ENCODE results near the gene FGB.

Gene FGB

GRCh38 chr4:154597798-154598774 is 35.3 kb downstream of the FGB start:
- DNase-seq, result no peak

- DNase-seq, result no peak
Measured at GRCh38 chr4:154602404-154603020, 39.7 kb downstream of the FGB start.

- no peak for DNase-seq
Measured at GRCh38 chr4:154603033-154603943, 40.5 kb downstream of the FGB start.

GRCh38 chr4:154604696-154605200 is 41.9 kb downstream of the FGB start:
- no peak for DNase-seq

- DNase-seq, result no peak
Measured at GRCh38 chr4:154606728-154607723, 44.2 kb downstream of the FGB start.

- DNase-seq, result no peak
Measured at GRCh38 chr4:154608361-154609252, 45.8 kb downstream of the FGB start.

GRCh38 chr4:154609532-154609931 is 46.7 kb downstream of the FGB start:
- no peak for DNase-seq

- DNase-seq, result no peak
Measured at GRCh38 chr4:154610582-154610981, 47.8 kb downstream of the FGB start.

GRCh38 chr4:154611833-154612232 is 49.0 kb downstream of the FGB start:
- DNase-seq, result no peak

- no peak for DNase-seq
Measured at GRCh38 chr4:154612472-154613414, 49.9 kb downstream of the FGB start, which contains the start of gene FGG. Gene FGG (minus strand): TSS chr4:154612656. CDS start chr4:154612609, 47 bp downstream.

GRCh38 chr4:154614306-154614705 is 51.5 kb downstream of the FGB start:
- no peak for DNase-seq

GRCh38 chr4:154615211-154615610 is 52.4 kb downstream of the FGB start:
- DNase-seq, result no peak

GRCh38 chr4:154616287-154616686 is 53.5 kb downstream of the FGB start:
- DNase-seq, result no peak

GRCh38 chr4:154616731-154617130 is 53.9 kb downstream of the FGB start:
- peak; percentile 11 for DNase-seq

GRCh38 chr4:154617820-154618317 is 55.1 kb downstream of the FGB start:
- no peak for DNase-seq

- peak; percentile 44 for DNase-seq
Measured at GRCh38 chr4:154618708-154619315, 56.0 kb downstream of the FGB start.

- no peak for DNase-seq
Measured at GRCh38 chr4:154620111-154620510, 57.3 kb downstream of the FGB start.

Measured in RPMI8226 (cell line).